Panc1 (cell line): ENCODE results near the gene PTGFRN. TPM values are rescaled to one million over a fixed set of nuclear protein-coding genes. Genes with fewer than 3 reads are reported as not detected.

Experiments
- ATAC-seq: fragments of 200-7000 bp; cut with Tn5 transposase; 2 replicates; pipeline ENCODE4 v1.9.1; 2020; ENCODE audit warnings: mild to moderate bottlenecking, moderate library complexity
- BruUV-seq: library from RNA; stranded (reverse); fragments of 400-500 nt; replicated peaks from 2 replicates; lab custom pipeline; 2021; lab: Mats Ljungman, UMichigan
- CTCF ChIA-PET: fragments of 300-600 bp; sonication (Branson Sonifier 250); formaldehyde crosslinking; loops from one replicate; lab custom pipeline; 2022; ENCODE audit warnings: antibody characterized with exemption; lab: Charles Lee
- POLR2A ChIA-PET: fragments of 300-600 bp; sonication (Branson Sonifier 250); formaldehyde crosslinking; loops from one replicate; lab custom pipeline; 2022; ENCODE audit warnings: antibody characterized with exemption; lab: Charles Lee
- DNase-seq: peaks from one replicate; pipeline ENCODE4 v3.0.0-alpha.2; 2010; ENCODE audit warnings: low read depth, low spot score
- H3K27ac ChIP-seq: 2 replicates; pipeline ENCODE4 v1.5.1; 2011; ENCODE audit warnings: mild to moderate bottlenecking, low read length, inconsistent platforms
- H3K27me3 ChIP-seq: fragments of 200-500 bp; sonication (Bioruptor generic); 2 replicates; pipeline ENCODE4 v1.6.0; 2014; ENCODE audit warnings: low read length, inconsistent platforms; ENCODE audit not compliant: control insufficient read depth, insufficient read depth
- H3K36me3 ChIP-seq: fragments of 200-500 bp; sonication (Bioruptor generic); 2 replicates; pipeline ENCODE4 v1.5.1; 2014; ENCODE audit warnings: inconsistent platforms, mild to moderate bottlenecking, low read length, moderate library complexity; ENCODE audit not compliant: control insufficient read depth, insufficient read depth
- H3K4me1 ChIP-seq: 2 replicates; pipeline ENCODE4 v1.5.1; 2011; ENCODE audit warnings: inconsistent platforms, mild to moderate bottlenecking, low read length, moderate library complexity; ENCODE audit not compliant: control insufficient read depth, insufficient read depth
- H3K4me3 ChIP-seq, 2 experiments: 2 replicates each; pipeline ENCODE4 v1.5.1; 2011 to 2012; ENCODE audit warnings: low read depth in 2 of 2, low read length in 2 of 2, mild to moderate bottlenecking in 2 of 2, inconsistent platforms in 1 of 2, moderate library complexity in 1 of 2
- H3K9me3 ChIP-seq: fragments of 200-500 bp; sonication (Bioruptor generic); 2 replicates; pipeline ENCODE4 v1.5.1; 2014; ENCODE audit warnings: low read depth, mild to moderate bottlenecking, inconsistent platforms, low read length, moderate library complexity; ENCODE audit not compliant: control insufficient read depth, insufficient read depth
- POLR2AphosphoS5 ChIP-seq: IDR thresholded peaks from 2 replicates; pipeline ENCODE4 v1.6.1; 2012; ENCODE audit warnings: mild to moderate bottlenecking, low read depth, low read length, moderate library complexity
- SIN3A ChIP-seq: IDR thresholded peaks from 2 replicates; pipeline ENCODE4 v1.6.1; 2012; ENCODE audit warnings: low read depth, mild to moderate bottlenecking, low read length, moderate library complexity, borderline replicate concordance; ENCODE audit not compliant: insufficient read depth
- TCF7L2 ChIP-seq: IDR thresholded peaks from 2 replicates; pipeline ENCODE4 v1.6.1; 2011; ENCODE audit warnings: mild to moderate bottlenecking, low read depth, low read length, inconsistent platforms
- in situ Hi-C: cut with HindIII; loops from 2 replicates; pipeline ENCODE4 v1.10.0; 2016; ENCODE audit warnings: low sequenced_read_pairs, low pct_unique_long_range_greater_than_20kb
- intact Hi-C: fragments of 100-400 bp; cut with micrococcal nuclease; formaldehyde crosslinking; loops from one replicate; pipeline ENCODE4 v1.10.0; 2022; ENCODE audit not compliant: unreplicated experiment
- total RNA-seq: library from RNA; stranded (reverse); gene quantifications from one replicate; pipeline ENCODE4 v1.2.1, GENCODE V29; 2021; ENCODE audit not compliant: unreplicated experiment
- TF ChIP-seq, protein P1 (sequence below): fragments of 450-650 bp; IDR thresholded peaks from 2 replicates; pipeline ENCODE4 v1.5.1; 2017; ENCODE audit warnings: mild to moderate bottlenecking
- TF ChIP-seq, protein P2 (sequence below), 2 experiments: IDR thresholded peaks; 2 replicates each; pipeline ENCODE4 v1.6.1; 2011 to 2012; ENCODE audit warnings: low read depth in 2 of 2, control low read depth in 1 of 2, low read length in 1 of 2, mild to moderate bottlenecking in 1 of 2, moderate library complexity in 1 of 2; ENCODE audit not compliant: insufficient read depth in 1 of 2

PTGFRN gene
- total RNA-seq, 1 experiment from 2014 or later: 5.2 TPM

DNA sequence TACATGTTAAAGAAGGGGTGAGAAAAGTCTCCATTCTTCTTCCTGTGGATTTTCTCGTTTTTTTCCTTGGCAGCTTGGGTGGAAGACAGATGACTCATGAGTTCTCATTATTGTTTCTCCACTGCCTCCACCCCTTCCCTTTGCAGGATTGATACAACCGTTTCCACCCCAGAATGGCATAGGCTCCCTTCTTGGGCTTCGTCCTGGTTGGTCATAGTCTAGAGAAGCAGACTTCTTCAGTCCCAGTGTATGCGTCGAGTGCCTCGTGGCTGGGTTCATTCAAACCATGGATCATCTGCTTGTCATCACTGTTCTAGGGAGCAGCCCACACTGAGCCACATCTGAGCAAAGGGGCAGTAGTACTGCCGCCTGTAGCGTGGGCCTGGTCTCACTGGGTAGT, 13.7 kb downstream of the PTGFRN start:
- ATAC-seq: no peak
- no peaks in the 10 kb centered on the region for H3K4me1 ChIP-seq
- no peaks in the 10 kb centered on the region for H3K27me3 ChIP-seq
- BruUV-seq: no TSS peak
- in situ Hi-C loops: no loop called here
- H3K9me3 ChIP-seq: no peaks in the 10 kb centered on the region
- DNase-seq: no peak
- H3K36me3 ChIP-seq: no peaks in the 10 kb centered on the region
- no peak overlapping the region for H3K27ac ChIP-seq
- intact Hi-C loops: no loop called here
- POLR2A ChIA-PET: no interaction called here
- H3K4me3 ChIP-seq: no peak overlapping the region
- CTCF ChIA-PET: no interaction called here
- TF ChIP-seq TCF7L2: no peak
- TF ChIP-seq POLR2AphosphoS5: no peak
- no peak for TF ChIP-seq SIN3A
- TF ChIP-seq, protein P1, sequence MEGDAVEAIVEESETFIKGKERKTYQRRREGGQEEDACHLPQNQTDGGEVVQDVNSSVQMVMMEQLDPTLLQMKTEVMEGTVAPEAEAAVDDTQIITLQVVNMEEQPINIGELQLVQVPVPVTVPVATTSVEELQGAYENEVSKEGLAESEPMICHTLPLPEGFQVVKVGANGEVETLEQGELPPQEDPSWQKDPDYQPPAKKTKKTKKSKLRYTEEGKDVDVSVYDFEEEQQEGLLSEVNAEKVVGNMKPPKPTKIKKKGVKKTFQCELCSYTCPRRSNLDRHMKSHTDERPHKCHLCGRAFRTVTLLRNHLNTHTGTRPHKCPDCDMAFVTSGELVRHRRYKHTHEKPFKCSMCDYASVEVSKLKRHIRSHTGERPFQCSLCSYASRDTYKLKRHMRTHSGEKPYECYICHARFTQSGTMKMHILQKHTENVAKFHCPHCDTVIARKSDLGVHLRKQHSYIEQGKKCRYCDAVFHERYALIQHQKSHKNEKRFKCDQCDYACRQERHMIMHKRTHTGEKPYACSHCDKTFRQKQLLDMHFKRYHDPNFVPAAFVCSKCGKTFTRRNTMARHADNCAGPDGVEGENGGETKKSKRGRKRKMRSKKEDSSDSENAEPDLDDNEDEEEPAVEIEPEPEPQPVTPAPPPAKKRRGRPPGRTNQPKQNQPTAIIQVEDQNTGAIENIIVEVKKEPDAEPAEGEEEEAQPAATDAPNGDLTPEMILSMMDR: no peak
- TF ChIP-seq, protein P2, sequence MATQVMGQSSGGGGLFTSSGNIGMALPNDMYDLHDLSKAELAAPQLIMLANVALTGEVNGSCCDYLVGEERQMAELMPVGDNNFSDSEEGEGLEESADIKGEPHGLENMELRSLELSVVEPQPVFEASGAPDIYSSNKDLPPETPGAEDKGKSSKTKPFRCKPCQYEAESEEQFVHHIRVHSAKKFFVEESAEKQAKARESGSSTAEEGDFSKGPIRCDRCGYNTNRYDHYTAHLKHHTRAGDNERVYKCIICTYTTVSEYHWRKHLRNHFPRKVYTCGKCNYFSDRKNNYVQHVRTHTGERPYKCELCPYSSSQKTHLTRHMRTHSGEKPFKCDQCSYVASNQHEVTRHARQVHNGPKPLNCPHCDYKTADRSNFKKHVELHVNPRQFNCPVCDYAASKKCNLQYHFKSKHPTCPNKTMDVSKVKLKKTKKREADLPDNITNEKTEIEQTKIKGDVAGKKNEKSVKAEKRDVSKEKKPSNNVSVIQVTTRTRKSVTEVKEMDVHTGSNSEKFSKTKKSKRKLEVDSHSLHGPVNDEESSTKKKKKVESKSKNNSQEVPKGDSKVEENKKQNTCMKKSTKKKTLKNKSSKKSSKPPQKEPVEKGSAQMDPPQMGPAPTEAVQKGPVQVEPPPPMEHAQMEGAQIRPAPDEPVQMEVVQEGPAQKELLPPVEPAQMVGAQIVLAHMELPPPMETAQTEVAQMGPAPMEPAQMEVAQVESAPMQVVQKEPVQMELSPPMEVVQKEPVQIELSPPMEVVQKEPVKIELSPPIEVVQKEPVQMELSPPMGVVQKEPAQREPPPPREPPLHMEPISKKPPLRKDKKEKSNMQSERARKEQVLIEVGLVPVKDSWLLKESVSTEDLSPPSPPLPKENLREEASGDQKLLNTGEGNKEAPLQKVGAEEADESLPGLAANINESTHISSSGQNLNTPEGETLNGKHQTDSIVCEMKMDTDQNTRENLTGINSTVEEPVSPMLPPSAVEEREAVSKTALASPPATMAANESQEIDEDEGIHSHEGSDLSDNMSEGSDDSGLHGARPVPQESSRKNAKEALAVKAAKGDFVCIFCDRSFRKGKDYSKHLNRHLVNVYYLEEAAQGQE (IDR thresholded peaks at IDR 0.05; ENCODE audit: insufficient read depth in 1 of 2, low read depth in 2 of 2, low read length in 1 of 2): no peak

DNA sequence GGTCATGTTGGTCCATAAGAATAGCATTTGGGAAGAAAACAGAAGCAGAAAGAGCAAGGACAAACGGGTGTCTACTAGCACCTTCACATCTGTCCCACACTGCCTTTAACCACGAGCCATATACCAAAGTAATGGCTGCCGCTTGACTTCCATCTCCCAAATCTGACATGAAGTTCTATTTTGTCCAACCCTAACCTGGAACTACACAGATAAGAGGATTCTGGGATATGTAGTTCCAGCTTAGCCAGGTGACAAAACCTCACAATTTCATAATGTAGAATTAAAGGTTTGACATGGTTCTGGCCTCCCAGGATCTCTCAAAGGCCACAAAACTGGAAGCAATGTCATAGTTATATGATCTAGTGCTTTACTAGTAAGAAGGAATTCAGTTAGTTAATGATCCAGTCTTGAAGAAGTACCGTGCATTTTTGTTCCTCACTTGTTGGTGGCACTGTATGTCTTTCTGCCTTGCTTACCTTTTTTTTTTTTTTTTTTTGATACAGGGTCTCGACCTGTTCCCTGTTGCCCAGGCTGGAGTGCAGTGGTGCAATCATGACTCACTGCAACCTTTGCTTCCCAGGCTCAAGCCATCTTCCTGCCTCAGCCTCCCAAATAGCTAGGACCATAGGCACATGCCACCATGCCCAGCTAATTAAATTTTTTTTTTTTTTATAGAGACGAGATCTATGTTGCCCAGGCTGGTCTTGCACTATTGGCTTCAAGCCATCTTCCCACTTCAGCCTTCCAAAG, 17.5 kb downstream of the PTGFRN start:
- Histone ChIP-seq H3K27ac (no peak overlapping the region), H3K27me3 (no peaks in the 10 kb centered on the region), H3K4me3 (no peak overlapping the region), H3K9me3 (no peaks in the 10 kb centered on the region), H3K4me1 (no peaks in the 10 kb centered on the region), H3K36me3 (no peaks in the 10 kb centered on the region)
- BruUV-seq: no TSS peak
- in situ Hi-C loops (no loop called here), intact Hi-C loops (no loop called here)
- ATAC-seq (no peak), DNase-seq (no peak)
- POLR2A ChIA-PET: no interaction called here
- TF ChIP-seq POLR2AphosphoS5: no peak
- TF ChIP-seq, protein P2 (IDR thresholded peaks at IDR 0.05; ENCODE audit: insufficient read depth in 1 of 2, low read depth in 2 of 2, low read length in 1 of 2): no peak
- TF ChIP-seq SIN3A: no peak
- no peak for TF ChIP-seq TCF7L2
- TF ChIP-seq, protein P1: no peak
- CTCF ChIA-PET: no interaction called here
